ENCODE data around the gene FMNL2. TPM values are rescaled to one million over a fixed set of nuclear protein-coding genes. Genes with fewer than 3 reads are reported as not detected.
A peak's percentile ranks its signal among the peaks of the same experiment; 100 is the strongest.

Gene FMNL2
- total RNA-seq, 1 donor from 2014 or later: 93.8 TPM

- FAIRE-seq (no peak), DNase-seq (ENCODE audit: low spot score in 2 of 2) (no peak)
Measured at GRCh38 chr2:152443771-152444170, 108.8 kb downstream of the FMNL2 start.

- DNase-seq (ENCODE audit: low spot score in 2 of 2): no peak
- no peak for FAIRE-seq
Measured at GRCh38 chr2:152444448-152444847, 109.5 kb downstream of the FMNL2 start.

- DNase-seq (ENCODE audit: low spot score in 2 of 2) (no peak), FAIRE-seq (no peak)
Measured at GRCh38 chr2:152445375-152445774, 110.4 kb downstream of the FMNL2 start.

GRCh38 chr2:152445791-152446201 is 110.8 kb downstream of the FMNL2 start:
- DNase-seq (ENCODE audit: low spot score in 2 of 2) (no peak), FAIRE-seq (no peak)

- DNase-seq (ENCODE audit: low spot score in 2 of 2) (no peak), FAIRE-seq (no peak)
Measured at GRCh38 chr2:152446213-152446612, 111.2 kb downstream of the FMNL2 start.

GRCh38 chr2:152447897-152448296 is 112.9 kb downstream of the FMNL2 start:
- FAIRE-seq: no peak
- no peak for DNase-seq (ENCODE audit: low spot score in 2 of 2)

- DNase-seq (ENCODE audit: low spot score in 2 of 2): no peak
- FAIRE-seq: no peak
Measured at GRCh38 chr2:152448606-152449005, 113.6 kb downstream of the FMNL2 start.

GRCh38 chr2:152449578-152449977 is 114.6 kb downstream of the FMNL2 start:
- DNase-seq (ENCODE audit: low spot score in 2 of 2) (no peak), FAIRE-seq (no peak)

DNA sequence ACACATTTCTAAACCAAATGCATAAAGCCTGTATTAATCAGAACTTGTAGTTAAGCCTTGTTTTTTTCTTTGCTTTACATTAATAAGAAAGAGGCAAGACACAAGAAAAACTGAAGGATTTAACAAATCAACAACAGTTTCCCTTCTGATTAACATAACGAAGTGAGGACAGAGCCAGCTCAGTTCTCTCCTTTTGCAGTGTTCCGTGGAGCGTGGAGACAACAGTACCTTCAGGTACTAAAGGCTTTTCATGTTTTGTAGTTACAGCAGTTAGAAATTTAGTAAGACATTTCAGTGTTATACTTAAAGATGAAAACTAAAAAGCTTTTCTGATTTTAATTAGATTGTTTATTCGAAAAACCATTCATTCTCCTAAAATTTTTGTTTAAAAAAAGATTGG is 115.2 kb downstream of the FMNL2 start:
- DNase-seq (ENCODE audit: low spot score in 2 of 2): no peak

DNA sequence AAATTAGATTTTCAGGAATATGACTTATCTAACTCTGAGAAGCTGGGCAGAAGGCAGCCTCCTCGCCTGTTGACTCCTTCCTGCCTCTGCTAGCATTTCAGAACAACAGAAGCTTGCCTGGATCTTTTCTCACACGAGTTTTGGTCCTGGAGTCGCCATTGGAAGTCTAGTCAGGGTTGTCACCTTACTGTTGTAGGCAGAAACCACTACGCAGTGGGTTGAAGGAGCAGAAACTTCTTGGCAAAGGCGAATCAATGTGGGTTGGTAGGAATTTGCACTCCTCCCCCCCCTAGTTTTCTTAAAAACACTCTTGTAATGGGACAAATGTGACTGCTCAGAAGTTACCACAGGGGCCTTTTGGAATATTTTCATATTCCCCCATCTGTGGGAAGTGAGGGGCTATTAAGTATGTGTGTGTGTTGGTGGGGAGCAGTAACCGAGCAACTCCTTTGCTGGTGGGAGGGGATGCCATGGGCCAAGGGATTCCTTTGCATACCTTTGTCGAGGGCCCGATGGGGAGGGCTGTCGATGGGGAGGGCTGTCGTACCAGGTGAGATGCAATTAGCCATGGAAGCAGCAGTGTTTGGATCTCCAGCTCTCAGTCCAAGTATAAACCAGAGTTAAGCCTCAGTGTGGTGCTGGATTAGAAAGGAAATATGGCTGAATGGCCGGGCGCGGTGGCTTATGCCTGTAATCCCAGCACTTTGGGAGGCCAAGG is 117.4 kb downstream of the FMNL2 start:
- no peak for FAIRE-seq
- no peak for DNase-seq (ENCODE audit: low spot score in 2 of 2)

More for the DNA sequence above, 115.2 kb downstream of the FMNL2 start:
- no peak for FAIRE-seq

DNA sequence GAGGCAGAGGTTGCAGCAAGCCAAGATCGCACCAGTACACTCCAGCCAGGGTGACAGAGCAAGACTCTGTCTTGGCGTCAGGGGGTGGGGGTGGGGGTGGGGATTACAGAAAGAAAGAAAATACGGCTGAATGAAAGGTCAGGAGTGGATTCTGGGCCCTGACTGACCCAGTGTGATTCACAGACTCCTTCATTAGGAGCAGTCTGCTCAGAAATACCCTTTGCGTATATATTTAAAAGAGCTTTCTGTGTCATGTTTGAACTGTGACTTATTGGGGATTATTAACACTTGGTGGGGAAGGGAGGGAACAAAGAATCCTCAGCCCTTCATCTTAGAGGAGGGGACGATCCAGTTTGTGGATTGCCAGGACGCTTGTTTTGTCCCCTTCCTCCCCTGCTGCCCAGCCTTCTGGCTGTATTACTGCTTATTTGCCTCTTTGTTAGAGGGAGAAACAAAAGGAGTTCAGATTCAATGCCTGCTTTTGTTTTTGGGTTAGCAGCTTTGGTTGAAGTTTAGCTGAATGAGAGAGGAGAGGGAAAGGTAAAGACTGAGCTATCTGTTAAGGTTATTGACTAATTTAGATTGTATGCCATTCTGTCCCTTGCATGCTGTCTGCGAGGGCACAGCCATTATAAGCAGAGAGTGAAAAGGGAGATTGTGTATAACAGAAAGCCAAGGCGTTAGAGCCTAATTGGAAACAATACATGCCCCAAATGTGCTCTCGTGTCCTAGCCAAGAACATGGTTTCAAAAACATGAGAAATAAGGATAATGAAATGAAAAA is 118.3 kb downstream of the FMNL2 start:
- FAIRE-seq: no peak

DNA sequence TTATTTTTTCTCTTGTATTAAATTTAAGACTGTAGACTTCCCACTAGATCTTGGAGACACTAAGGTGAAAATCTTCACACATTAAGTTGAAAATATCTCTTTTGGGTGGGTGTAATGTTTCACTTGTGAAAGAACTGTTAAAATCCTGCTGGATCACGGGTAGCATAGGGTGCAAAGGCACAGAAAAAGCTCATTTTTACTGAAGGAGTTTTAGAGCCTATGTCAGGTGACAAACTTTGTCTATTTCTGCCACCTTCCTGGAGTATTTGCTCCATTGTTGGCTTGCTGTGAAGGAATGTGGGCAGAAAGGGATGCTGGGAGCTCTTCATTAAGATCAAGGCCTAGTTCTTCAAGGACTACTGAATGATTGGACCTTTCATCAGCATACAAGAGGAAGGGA is 119.4 kb downstream of the FMNL2 start:
- FAIRE-seq (no peak), DNase-seq (ENCODE audit: low spot score in 2 of 2) (no peak)

More for the DNA sequence above, 118.3 kb downstream of the FMNL2 start:
- peak in 1 of 2 donors; percentile 7 for DNase-seq (ENCODE audit: low spot score in 2 of 2)

DNA sequence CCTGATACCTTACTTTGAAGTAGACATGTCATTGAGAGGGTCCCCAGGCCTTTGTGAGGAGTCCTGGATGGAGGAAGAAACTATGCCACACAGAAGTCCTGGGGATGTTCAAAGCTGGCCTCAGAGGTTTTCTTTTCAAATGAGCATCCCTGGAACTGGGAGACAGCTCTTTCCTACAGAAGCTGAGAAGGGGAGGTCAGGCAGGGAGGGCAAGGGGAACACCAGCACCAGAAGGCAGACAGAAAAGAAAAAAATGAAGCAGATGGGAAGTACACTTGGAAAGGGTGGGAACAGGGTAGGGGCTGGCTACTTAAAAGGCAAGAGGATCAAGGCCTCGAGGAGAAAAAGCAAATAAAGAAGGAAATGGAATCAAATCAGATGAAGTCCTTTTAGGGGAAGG is 120.0 kb downstream of the FMNL2 start:
- no peak for DNase-seq (ENCODE audit: low spot score in 2 of 2)
- no peak for FAIRE-seq

DNA sequence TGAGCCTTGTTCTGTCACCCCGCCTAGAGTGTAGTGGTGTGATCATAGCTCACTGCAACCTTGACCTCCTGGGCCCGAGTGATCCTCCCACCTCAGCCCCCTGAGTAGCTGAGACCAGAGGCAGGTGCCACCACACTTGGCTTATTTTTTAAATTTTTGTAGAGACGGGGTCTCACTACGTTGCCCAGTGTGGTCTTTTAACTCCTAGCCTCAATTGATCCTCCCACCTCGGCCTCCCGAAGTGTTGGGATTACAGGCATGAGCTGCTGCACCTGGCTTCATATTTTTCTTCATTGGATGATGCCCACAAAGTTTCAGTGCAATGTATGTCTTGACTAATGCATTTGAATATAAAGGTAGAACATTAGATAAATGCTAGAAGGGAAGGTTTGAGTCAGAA is 120.8 kb downstream of the FMNL2 start:
- DNase-seq (ENCODE audit: low spot score in 2 of 2) (no peak), FAIRE-seq (no peak)

- DNase-seq (ENCODE audit: low spot score in 2 of 2): no peak
- no peak for FAIRE-seq
Measured at GRCh38 chr2:152456262-152456661, 121.3 kb downstream of the FMNL2 start.

GRCh38 chr2:152458441-152458940 is 123.5 kb downstream of the FMNL2 start:
- DNase-seq (ENCODE audit: low spot score in 2 of 2) (no peak), FAIRE-seq (no peak)

DNA sequence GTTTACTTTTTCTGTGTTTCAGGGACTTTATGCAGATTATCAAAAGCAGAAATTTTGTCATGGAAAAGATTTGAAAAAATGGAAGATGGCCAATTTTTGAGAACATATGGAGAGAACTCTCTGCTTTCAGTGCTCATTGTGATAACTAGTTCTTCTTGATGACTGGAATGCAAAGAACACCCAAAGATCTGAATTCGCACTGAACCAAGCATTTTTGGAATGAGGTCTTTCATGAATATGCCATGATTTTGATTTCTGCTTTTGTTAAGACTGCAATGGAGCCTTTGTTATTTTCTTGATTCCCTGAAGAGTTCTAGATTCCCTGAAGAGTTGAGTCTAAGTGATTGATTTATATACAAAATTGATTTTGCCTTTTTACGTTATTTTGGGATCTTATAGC is 124.1 kb downstream of the FMNL2 start:
- no peak for DNase-seq (ENCODE audit: low spot score in 2 of 2)

DNA sequence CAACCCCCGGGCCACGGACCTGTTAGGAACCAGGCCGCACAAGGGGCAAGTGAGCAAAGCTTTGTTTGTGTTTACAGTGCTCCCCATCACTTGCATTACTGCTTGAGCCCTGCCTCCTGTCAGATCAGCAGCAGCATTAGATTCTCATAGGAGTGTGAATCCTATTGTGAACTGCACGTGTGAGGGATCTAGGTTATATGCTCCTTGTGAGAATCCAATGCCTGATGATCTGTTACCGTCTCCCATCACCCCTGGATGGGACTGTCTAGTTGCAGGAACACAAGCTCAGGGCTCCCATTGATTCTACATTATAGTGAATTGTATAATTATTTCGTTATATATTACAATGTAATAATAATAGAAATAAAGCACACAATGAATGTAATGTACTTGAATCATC is 125.6 kb downstream of the FMNL2 start:
- no peak for FAIRE-seq

More for the DNA sequence above, 124.1 kb downstream of the FMNL2 start:
- no peak for FAIRE-seq

GRCh38 chr2:152462120-152462519 is 127.1 kb downstream of the FMNL2 start:
- FAIRE-seq: no peak
- DNase-seq (ENCODE audit: low spot score in 2 of 2): no peak

More for the DNA sequence above, 125.6 kb downstream of the FMNL2 start:
- DNase-seq (ENCODE audit: low spot score in 2 of 2): no peak

- FAIRE-seq: peak; percentile 96
- peak in 1 of 2 donors; percentile 8 for DNase-seq (ENCODE audit: low spot score in 2 of 2)
Measured at GRCh38 chr2:152462779-152463178, 127.8 kb downstream of the FMNL2 start.

- DNase-seq (ENCODE audit: low spot score in 2 of 2) (no peak), FAIRE-seq (no peak)
Measured at GRCh38 chr2:152464851-152465470, 130.0 kb downstream of the FMNL2 start.

Data from frontal cortex (tissue), 4 donors.